HepG2 (cell line): ENCODE results near the gene CDHR1.

ENCODE experiments used
- ARHGAP35 ChIP-seq: sonication (generic); formaldehyde crosslinking; IDR thresholded peaks from 2 replicates; pipeline ENCODE4 v1.9.0; 2022; ENCODE audit warnings: mild to moderate bottlenecking, inconsistent platforms, moderate library complexity, missing genetic modification reagents, borderline replicate concordance
- ATF7 ChIP-seq, 2 experiments: fragments of 450-650 bp in 1 of 2; sonication (generic) in 1 of 2; formaldehyde crosslinking in 1 of 2; IDR thresholded peaks; 2 replicates each; pipeline versions ENCODE4 v1.4.0 to v1.6.1; 2016 to 2020; ENCODE audit warnings: antibody characterized with exemption in 1 of 2, mild to moderate bottlenecking in 1 of 2, missing genetic modification reagents in 1 of 2
- CTCF ChIP-seq: sonication (generic); formaldehyde crosslinking; IDR thresholded peaks from 2 replicates; pipeline ENCODE4 v1.5.0; 2020; ENCODE audit warnings: mild to moderate bottlenecking, missing genetic modification reagents, moderate library complexity
- DNMT1 ChIP-seq: sonication (generic); formaldehyde crosslinking; IDR thresholded peaks from 2 replicates; pipeline ENCODE4 v1.5.1; 2020; ENCODE audit warnings: mild to moderate bottlenecking, missing genetic modification reagents
- EP300 ChIP-seq, 3 experiments: sonication (generic) in 1 of 3; formaldehyde crosslinking in 1 of 3; IDR thresholded peaks; 2 replicates each; pipeline versions ENCODE4 v1.5.1 to v1.6.1; 2011 to 2020; ENCODE audit warnings: low read depth in 2 of 3, low read length in 2 of 3, borderline replicate concordance in 1 of 3, improper control_type of control experiment in 1 of 3, mild to moderate bottlenecking in 1 of 3, missing genetic modification reagents in 1 of 3, moderate library complexity in 1 of 3
- FOSL2 ChIP-seq: sonication (generic); formaldehyde crosslinking; IDR thresholded peaks from 2 replicates; pipeline ENCODE4 v1.4.0; 2020; ENCODE audit warnings: missing genetic modification reagents
- MED1 ChIP-seq: sonication (generic); formaldehyde crosslinking; IDR thresholded peaks from 2 replicates; pipeline ENCODE4 v1.4.0; 2020; ENCODE audit warnings: missing genetic modification reagents
- MEF2D ChIP-seq: sonication (generic); formaldehyde crosslinking; IDR thresholded peaks from 2 replicates; pipeline ENCODE4 v1.5.1; 2020; ENCODE audit warnings: mild to moderate bottlenecking, missing genetic modification reagents
- NFIC ChIP-seq: IDR thresholded peaks from 2 replicates; pipeline ENCODE4 v1.6.1; 2012; ENCODE audit warnings: mild to moderate bottlenecking, low read length, inconsistent platforms
- RAD21 ChIP-seq: fragments of 450-650 bp; formaldehyde crosslinking; IDR thresholded peaks from 2 replicates; pipeline ENCODE4 v1.5.0; 2020; ENCODE audit warnings: mild to moderate bottlenecking
- RFXANK ChIP-seq: IDR thresholded peaks from 2 replicates; pipeline ENCODE4 v1.6.1; 2016
- SRF ChIP-seq: IDR thresholded peaks from 2 replicates; pipeline ENCODE4 v1.6.1; 2011; ENCODE audit warnings: mild to moderate bottlenecking, low read depth, low read length, moderate library complexity
- TF ChIP-seq, protein P1 (sequence below): sonication (generic); formaldehyde crosslinking; IDR thresholded peaks from 2 replicates; pipeline ENCODE4 v1.9.0; 2021; ENCODE audit warnings: missing genetic modification reagents, borderline replicate concordance

GRCh38 chr10:84205853-84206525 lies 11.7 kb downstream of the CDHR1 start:
- TF ChIP-seq, protein P1, sequence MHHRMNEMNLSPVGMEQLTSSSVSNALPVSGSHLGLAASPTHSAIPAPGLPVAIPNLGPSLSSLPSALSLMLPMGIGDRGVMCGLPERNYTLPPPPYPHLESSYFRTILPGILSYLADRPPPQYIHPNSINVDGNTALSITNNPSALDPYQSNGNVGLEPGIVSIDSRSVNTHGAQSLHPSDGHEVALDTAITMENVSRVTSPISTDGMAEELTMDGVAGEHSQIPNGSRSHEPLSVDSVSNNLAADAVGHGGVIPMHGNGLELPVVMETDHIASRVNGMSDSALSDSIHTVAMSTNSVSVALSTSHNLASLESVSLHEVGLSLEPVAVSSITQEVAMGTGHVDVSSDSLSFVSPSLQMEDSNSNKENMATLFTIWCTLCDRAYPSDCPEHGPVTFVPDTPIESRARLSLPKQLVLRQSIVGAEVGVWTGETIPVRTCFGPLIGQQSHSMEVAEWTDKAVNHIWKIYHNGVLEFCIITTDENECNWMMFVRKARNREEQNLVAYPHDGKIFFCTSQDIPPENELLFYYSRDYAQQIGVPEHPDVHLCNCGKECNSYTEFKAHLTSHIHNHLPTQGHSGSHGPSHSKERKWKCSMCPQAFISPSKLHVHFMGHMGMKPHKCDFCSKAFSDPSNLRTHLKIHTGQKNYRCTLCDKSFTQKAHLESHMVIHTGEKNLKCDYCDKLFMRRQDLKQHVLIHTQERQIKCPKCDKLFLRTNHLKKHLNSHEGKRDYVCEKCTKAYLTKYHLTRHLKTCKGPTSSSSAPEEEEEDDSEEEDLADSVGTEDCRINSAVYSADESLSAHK (CRISPR knock-in tag): no peak
- TF ChIP-seq FOSL2 (no peak), RFXANK (CRISPR knock-in tag) (no peak), RAD21 (CRISPR knock-in tag) (no peak), MED1 (CRISPR knock-in tag) (no peak), DNMT1 (CRISPR knock-in tag) (no peak), CTCF (no peak), ARHGAP35 (CRISPR knock-in tag) (no peak), EP300 (IDR thresholded peaks at IDR 0.05; ENCODE audit: low read depth in 2 of 2, low read length in 2 of 2) (no peak), EP300 (CRISPR knock-in tag; IDR thresholded peaks at IDR 0.05; ENCODE audit: borderline replicate concordance) (no peak), SRF (no peak), ATF7 (IDR thresholded peaks at IDR 0.05) (no peak), ATF7 (CRISPR knock-in tag; IDR thresholded peaks at IDR 0.05) (no peak), MEF2D (CRISPR knock-in tag) (no peak), NFIC (no peak)
